Spleen (tissue), 11 donors: ENCODE results near the gene TMEM255B. TPM values are rescaled to one million over a fixed set of nuclear protein-coding genes. Genes with fewer than 3 reads are reported as not detected.

ENCODE experiments used
- DNase-seq: peaks from one replicate; pipeline ENCODE4 v3.0.0-alpha.2; 2020
- H3K27ac ChIP-seq, 8 donors: fragments of 200-600 bp; sonication (generic) in 7 of 8; 1 replicate in 4 of 8; 2 replicates in 4 of 8; pipeline versions ENCODE4 v1.5.0 to v1.8.0; 2016 to 2021; ENCODE audit warnings: inconsistent platforms in 4 of 8, mild to moderate bottlenecking in 4 of 8, moderate library complexity in 1 of 8
- H3K27me3 ChIP-seq, 7 donors: fragments of 200-600 bp; sonication (generic) in 6 of 7; replicated peaks in 1 of 7; 1 replicate in 4 of 7; 2 replicates in 3 of 7; pipeline versions ENCODE4 v1.5.0 to v1.8.0; 2016 to 2021; ENCODE audit warnings: inconsistent platforms in 3 of 7, mild to moderate bottlenecking in 1 of 7
- H3K36me3 ChIP-seq, 6 donors: fragments of 200-600 bp; sonication (generic) in 5 of 6; 1 replicate in 4 of 6; 2 replicates in 2 of 6; pipeline versions ENCODE4 v1.5.0 to v1.8.0; 2016 to 2021; ENCODE audit warnings: inconsistent platforms in 2 of 6
- H3K4me1 ChIP-seq, 6 donors: fragments of 200-600 bp; sonication (generic) in 5 of 6; 1 replicate in 3 of 6; 2 replicates in 3 of 6; pipeline versions ENCODE4 v1.5.0 to v1.8.0; 2016 to 2021; ENCODE audit warnings: inconsistent platforms in 3 of 6
- H3K4me3 ChIP-seq, 8 donors: fragments of 200-600 bp; sonication (generic) in 7 of 8; 1 replicate in 4 of 8; 2 replicates in 4 of 8; pipeline versions ENCODE4 v1.5.0 to v1.8.0; 2016 to 2021; ENCODE audit warnings: inconsistent platforms in 4 of 8, mild to moderate bottlenecking in 4 of 8, moderate library complexity in 2 of 8
- H3K9me3 ChIP-seq, 8 donors: fragments of 200-600 bp; sonication (generic) in 7 of 8; 1 replicate in 4 of 8; 2 replicates in 4 of 8; pipeline versions ENCODE4 v1.5.0 to v1.8.0; 2016 to 2021; ENCODE audit warnings: inconsistent platforms in 4 of 8
- CTCF ChIP-seq, 11 experiments: fragments of 200-600 bp in 7 of 11; fragments of 450-650 bp in 4 of 11; sonication (generic) in 4 of 11; IDR thresholded peaks in 8 of 11; conservative IDR thresholded peaks in 3 of 11; 1 replicate in 7 of 11; 2 replicates in 4 of 11; pipeline versions ENCODE4 v1.4.0 to v1.8.0; 2016 to 2021; ENCODE audit warnings: antibody characterized with exemption in 11 of 11, inconsistent platforms in 4 of 11, mild to moderate bottlenecking in 1 of 11
- POLR2A ChIP-seq, 3 donors: fragments of 450-650 bp; IDR thresholded peaks; one replicate each; pipeline ENCODE4 v1.5.1; 2017; ENCODE audit warnings: antibody characterized with exemption in 3 of 3, mild to moderate bottlenecking in 1 of 3
- POLR2AphosphoS5 ChIP-seq, 3 donors: sonication (generic); formaldehyde crosslinking; IDR thresholded peaks; one replicate each; pipeline ENCODE4 v1.5.1; 2017; ENCODE audit warnings: antibody characterized with exemption in 3 of 3
- WGBS, 5 donors: extraction: QIAGEN DNeasy Blood & Tissue Kit in 3 of 5; methylation state at CpG; one replicate each; pipeline versions ENCODE4 v1.1.5 to v1.1.7; 2013 to 2018; 5-methylcytosine and 5-hydroxymethylcytosine counted together
- intact Hi-C: fragments of 100-400 bp; cut with DNase I; formaldehyde crosslinking; loops from one replicate; pipeline ENCODE4 v1.15.0; 2023; ENCODE audit warnings: low total_unique reads
- polyA plus RNA-seq, 3 donors: library from polyadenylated mRNA; stranded (reverse); fragments of 200-250 nt; gene quantifications; one replicate each; pipeline ENCODE4 v1.2.1, GENCODE V29; 2013
- total RNA-seq, 7 donors: library from RNA; depleted of rRNA in 3 of 7; stranded (reverse); fragments of >200 nt in 3 of 7; fragmentation: NEBNext Ultra II Directional in 4 of 7; extraction: Animal tissue kit (Norgen Biotek cat#: 25700) in 4 of 7; gene quantifications; one replicate each; pipeline versions ENCODE4 v1.1.0 to v1.2.1, GENCODE V29; 2016 to 2021
- donor health status: healthy with polysubstance abuse.
- donor health status: DM: no; HTN: no; CAD: no; lungs with moderate emphysema.
- donor health status: DM: no; HTN: no; CAD: no.
- donor health status: Bipolar disorder and iron deficiency.
- donor health status: healthy.
- donor health status: DM: no; HTN: no; CAD: no.
- donor health status: DM: yes; HTN: yes; CAD: no.

Gene TMEM255B
- total and polyA plus RNA-seq, 10 donors = 5.7 to 26.9 (median 12.3) TPM

- no peak for DNase-seq
- intact Hi-C loops = no loop called here
- peak within 1 kb of the TSS in 7 of 8 donors; percentile 43 to 70 (median 67) for H3K27ac ChIP-seq
- H3K27me3 ChIP-seq = peaks cover 0 to 64% (median 20%) of the 10 kb centered on the region in 7 donors
- H3K9me3 ChIP-seq = peaks cover 0 to 8% (median 0%) of the 10 kb centered on the region in 8 donors
- TF ChIP-seq CTCF (IDR thresholded peaks at IDR 0.05 in 8 of 11, conservative IDR thresholded peaks at IDR 0.05 in 3 of 11) (no peak), POLR2AphosphoS5 (IDR thresholded peaks at IDR 0.05) (no peak), POLR2A (IDR thresholded peaks at IDR 0.05) (no peak)
- WGBS, 5 donors = 1 to 2% (median 1%) methylated on average over 39 to 116 of the region's 116 CpGs
- H3K36me3 ChIP-seq = no peaks in the 10 kb centered on the region
- H3K4me3 ChIP-seq = peak within 1 kb of the TSS; percentile 53 to 76 (median 62)
- peaks cover 7 to 49% (median 23%) of the 10 kb centered on the region in 6 donors for H3K4me1 ChIP-seq
These were observed 104.7 kb downstream of the TMEM255B start, which contains the start of gene GAS6 for GRCh38 chr13:113863524-113864272. Gene GAS6 (minus strand): TSS chr13:113864076. CDS start chr13:113863920, 156 bp downstream.

DNA sequence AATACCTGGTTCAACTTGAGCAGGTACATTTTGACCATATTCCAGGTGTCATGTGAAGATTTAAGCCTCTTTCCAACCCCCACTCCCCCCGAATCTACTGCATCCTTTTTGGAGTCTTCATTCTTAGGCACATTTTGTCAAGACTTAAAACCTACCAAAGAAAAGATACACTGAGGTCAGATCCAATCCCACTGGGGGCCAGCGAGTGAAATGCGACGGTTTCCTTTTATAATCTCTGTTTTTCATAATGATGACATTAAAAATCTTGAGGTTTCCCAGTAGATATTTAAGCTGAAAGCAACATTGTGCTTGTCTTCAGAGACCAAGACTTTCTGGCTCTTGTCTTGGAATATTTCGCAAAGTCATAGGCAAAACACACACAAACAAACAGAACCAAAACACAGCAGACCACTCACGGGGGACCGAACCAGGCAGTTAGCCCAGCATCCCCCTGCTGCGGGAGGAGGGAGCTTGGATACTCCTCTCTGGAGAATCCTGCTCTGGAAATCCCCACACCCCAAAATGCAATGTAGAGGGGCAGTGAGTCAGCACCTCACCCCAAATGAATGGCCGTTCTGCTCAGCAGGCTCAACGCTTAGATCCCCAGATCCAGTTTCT is 105.4 kb downstream of the TMEM255B start:
- intact Hi-C loops = no loop called here
- no peak for DNase-seq
- peak overlapping the region; percentile 20 to 76 (median 62) for H3K4me3 ChIP-seq
- TF ChIP-seq CTCF (IDR thresholded peaks at IDR 0.05 in 8 of 11, conservative IDR thresholded peaks at IDR 0.05 in 3 of 11) (no peak), POLR2A (IDR thresholded peaks at IDR 0.05) (no peak), POLR2AphosphoS5 (IDR thresholded peaks at IDR 0.05) (no peak)
- peaks cover 0 to 64% (median 20%) of the 10 kb centered on the region in 7 donors for H3K27me3 ChIP-seq
- peaks cover 7 to 49% (median 23%) of the 10 kb centered on the region in 6 donors for H3K4me1 ChIP-seq
- H3K36me3 ChIP-seq = no peaks in the 10 kb centered on the region
- H3K9me3 ChIP-seq = peaks cover 0 to 8% (median 0%) of the 10 kb centered on the region in 8 donors
- H3K27ac ChIP-seq = peak overlapping the region in 3 of 8 donors; percentile 26 to 70 (median 32)
- WGBS, 5 donors = 19 to 25% (median 24%) methylated on average over 10 of the region's 10 CpGs

- intact Hi-C loops = no loop called here
- peaks cover 7 to 46% (median 23%) of the 10 kb centered on the region in 6 donors for H3K4me1 ChIP-seq
- TF ChIP-seq POLR2A (IDR thresholded peaks at IDR 0.05) = no peak
- no peak for TF ChIP-seq CTCF (IDR thresholded peaks at IDR 0.05 in 8 of 11, conservative IDR thresholded peaks at IDR 0.05 in 3 of 11)
- TF ChIP-seq POLR2AphosphoS5 (IDR thresholded peaks at IDR 0.05) = no peak
- DNase-seq = no peak
- peaks cover 0 to 8% (median 0%) of the 10 kb centered on the region in 8 donors for H3K9me3 ChIP-seq
- H3K27me3 ChIP-seq = peaks cover 0 to 64% (median 20%) of the 10 kb centered on the region in 7 donors
- H3K36me3 ChIP-seq = no peaks in the 10 kb centered on the region
- no peak overlapping the region for H3K4me3 ChIP-seq
- H3K27ac ChIP-seq = no peak overlapping the region
- 76 to 97% (median 88%) methylated on average over 4 of the region's 4 CpGs for WGBS, 5 donors
These were observed 106.4 kb downstream of the TMEM255B start for GRCh38 chr13:113865427-113865826.

Other genes starting within 250 kb of the TMEM255B start
- gene TFDP1, start 174.5 kb upstream of the TMEM255B start, total RNA-seq = 10 to 100 TPM; 47.5 to 91.7 (median 59.4) TPM
- 10 to 100 TPM; 21.7 to 42.4 (median 40.1) TPM for gene TFDP1, start 174.5 kb upstream of the TMEM255B start, polyA plus RNA-seq
- under 1 TPM in 3 of 7 donors, not detected in 4; 0.32 to 0.46 (median 0.43) TPM for gene ATP4B, start 101.0 kb upstream of the TMEM255B start, total RNA-seq
- under 1 TPM; 0.09 to 0.15 (median 0.13) TPM for gene ATP4B, start 101.0 kb upstream of the TMEM255B start, polyA plus RNA-seq
- not detected for gene GRK1, start 92.0 kb upstream of the TMEM255B start, total RNA-seq
- not detected for gene GRK1, start 92.0 kb upstream of the TMEM255B start, polyA plus RNA-seq
- 10 to 100 TPM; 22.0 to 54.5 (median 39.3) TPM for gene GAS6, start 104.8 kb downstream of the TMEM255B start, total RNA-seq
- 10 to 100 TPM; 16.7 to 33.5 (median 18.4) TPM for gene GAS6, start 104.8 kb downstream of the TMEM255B start, polyA plus RNA-seq
- 1 to 10 TPM in 5 of 7 donors, under 1 TPM in 2; 0.83 to 4.2 (median 2.6) TPM for gene C13orf46, start 214.8 kb downstream of the TMEM255B start, total RNA-seq
- under 1 TPM; 0.09 to 0.70 (median 0.13) TPM for gene C13orf46, start 214.8 kb downstream of the TMEM255B start, polyA plus RNA-seq